Testis (tissue), 3 donors: Measurements from ENCODE around the gene ELF1. TPM values are rescaled to one million over a fixed set of nuclear protein-coding genes. Genes with fewer than 3 reads are reported as not detected.

Experiments
- DNase-seq: peaks from one replicate; pipeline ENCODE4 v3.0.0-alpha.2; 2019
- H3K27ac ChIP-seq, 2 donors: fragments of 200-600 bp; sonication (generic); one replicate each; pipeline ENCODE4 v1.5.1; 2019
- H3K27me3 ChIP-seq: fragments of 200-600 bp; sonication (generic); one replicate; pipeline ENCODE4 v1.5.1; 2019
- H3K36me3 ChIP-seq: fragments of 200-600 bp; sonication (generic); one replicate; pipeline ENCODE4 v1.5.1; 2017; ENCODE audit warnings: low read depth; ENCODE audit errors: missing control alignments
- H3K4me1 ChIP-seq: fragments of 200-600 bp; sonication (generic); one replicate; pipeline ENCODE4 v1.5.1; 2019
- H3K4me3 ChIP-seq, 2 donors: fragments of 200-600 bp; sonication (generic); one replicate each; pipeline ENCODE4 v1.5.1; 2017 to 2019
- H3K9me3 ChIP-seq: fragments of 200-600 bp; sonication (generic); one replicate; pipeline ENCODE4 v1.5.1; 2017
- POLR2A ChIP-seq: fragments of 450-650 bp; IDR thresholded peaks from one replicate; pipeline ENCODE4 v1.6.1; 2017; ENCODE audit warnings: antibody characterized with exemption, mild to moderate bottlenecking, moderate library complexity
- WGBS, 2 donors: methylation state at CpG; one replicate each; pipeline ENCODE4 v1.1.5; 2018; 5-methylcytosine and 5-hydroxymethylcytosine counted together
- intact Hi-C: fragments of 100-400 bp; cut with DNase I; formaldehyde crosslinking; loops from one replicate; pipeline ENCODE4 v1.15.1; 2023; ENCODE audit warnings: low total_unique reads
- polyA plus RNA-seq: library from polyadenylated mRNA; stranded (reverse); fragments of 350-450 nt; fragmentation: Illumina TruSeq; extraction: RNeasy Lipid Tissue Mini Kit (QIAGEN cat#74804); gene quantifications from one replicate; pipeline ENCODE4 v1.2.3, GENCODE V29; 2014; ENCODE audit warnings: low read depth, low replicate concordance; ENCODE audit not compliant: insufficient read depth
- total RNA-seq, 2 donors: library from RNA; depleted of rRNA; stranded (reverse); fragments of >200 nt; gene quantifications; one replicate each; pipeline ENCODE4 v1.2.3, GENCODE V29; 2016
- TF ChIP-seq, protein P1 (sequence below), 3 experiments: fragments of 450-650 bp in 2 of 3; fragments of 200-600 bp in 1 of 3; sonication (generic) in 1 of 3; IDR thresholded peaks; one replicate each; pipeline ENCODE4 v1.5.1; 2016 to 2019; ENCODE audit warnings: antibody characterized with exemption in 3 of 3, mild to moderate bottlenecking in 2 of 3, moderate library complexity in 1 of 3

ELF1 gene
- total and polyA plus RNA-seq, 3 donors from 2014 or later, result 32.8 to 67.5 (median 54.8) TPM

DNA sequence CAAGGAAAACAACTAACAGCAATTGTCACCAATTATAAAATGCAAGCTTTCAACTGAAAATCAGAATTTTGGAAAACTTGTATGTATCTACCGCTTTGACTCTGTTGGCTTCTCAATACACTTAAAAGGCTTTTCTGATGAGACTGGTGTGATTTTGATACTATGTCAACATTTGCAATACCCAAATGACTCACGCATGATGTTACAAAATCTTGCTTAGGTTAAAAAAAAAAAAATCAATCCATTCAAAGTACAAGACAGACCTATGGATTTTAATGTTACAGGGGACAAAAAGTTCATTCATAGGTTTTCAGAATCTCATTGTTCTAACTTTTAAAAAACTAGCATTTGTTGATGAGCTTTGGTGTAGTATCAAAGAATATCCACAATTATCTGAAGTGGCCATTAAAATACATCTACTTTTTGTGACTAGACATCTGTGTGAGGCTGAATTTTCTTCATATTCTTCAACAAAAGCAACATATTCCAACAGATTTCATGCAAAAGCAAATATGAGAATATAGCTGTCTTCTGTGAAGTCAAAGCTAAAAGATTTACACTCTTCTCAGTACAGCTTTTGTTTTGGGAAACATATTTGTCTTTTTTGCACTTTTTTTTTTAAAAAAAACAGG, 10.7 kb downstream of the ELF1 start:
- TF ChIP-seq POLR2A, result no peak
- TF ChIP-seq, protein P1, sequence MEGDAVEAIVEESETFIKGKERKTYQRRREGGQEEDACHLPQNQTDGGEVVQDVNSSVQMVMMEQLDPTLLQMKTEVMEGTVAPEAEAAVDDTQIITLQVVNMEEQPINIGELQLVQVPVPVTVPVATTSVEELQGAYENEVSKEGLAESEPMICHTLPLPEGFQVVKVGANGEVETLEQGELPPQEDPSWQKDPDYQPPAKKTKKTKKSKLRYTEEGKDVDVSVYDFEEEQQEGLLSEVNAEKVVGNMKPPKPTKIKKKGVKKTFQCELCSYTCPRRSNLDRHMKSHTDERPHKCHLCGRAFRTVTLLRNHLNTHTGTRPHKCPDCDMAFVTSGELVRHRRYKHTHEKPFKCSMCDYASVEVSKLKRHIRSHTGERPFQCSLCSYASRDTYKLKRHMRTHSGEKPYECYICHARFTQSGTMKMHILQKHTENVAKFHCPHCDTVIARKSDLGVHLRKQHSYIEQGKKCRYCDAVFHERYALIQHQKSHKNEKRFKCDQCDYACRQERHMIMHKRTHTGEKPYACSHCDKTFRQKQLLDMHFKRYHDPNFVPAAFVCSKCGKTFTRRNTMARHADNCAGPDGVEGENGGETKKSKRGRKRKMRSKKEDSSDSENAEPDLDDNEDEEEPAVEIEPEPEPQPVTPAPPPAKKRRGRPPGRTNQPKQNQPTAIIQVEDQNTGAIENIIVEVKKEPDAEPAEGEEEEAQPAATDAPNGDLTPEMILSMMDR (IDR thresholded peaks at IDR 0.05), result no peak
- no peak for DNase-seq
- intact Hi-C loops, result no loop called here
- WGBS, 2 donors, result 71 to 85% methylated on average over 2 of the region's 2 CpGs
- Histone ChIP-seq H3K27ac (no peak overlapping the region), H3K36me3 (no peaks in the 10 kb centered on the region), H3K4me1 (no peaks in the 10 kb centered on the region), H3K27me3 (no peaks in the 10 kb centered on the region), H3K9me3 (no peaks in the 10 kb centered on the region), H3K4me3 (no peak overlapping the region)

GRCh38 chr13:41007744-41008128, 11.4 kb downstream of the ELF1 start:
- no peak overlapping the region for H3K27ac ChIP-seq
- H3K9me3 ChIP-seq, result no peaks in the 10 kb centered on the region
- WGBS, 2 donors, result 71 to 86% methylated on average over 3 of the region's 3 CpGs
- TF ChIP-seq POLR2A, result no peak
- TF ChIP-seq, protein P1 (IDR thresholded peaks at IDR 0.05), result no peak
- intact Hi-C loops, result no loop called here
- DNase-seq, result no peak
- no peaks in the 10 kb centered on the region for H3K36me3 ChIP-seq
- no peak overlapping the region for H3K4me3 ChIP-seq
- no peaks in the 10 kb centered on the region for H3K27me3 ChIP-seq
- no peaks in the 10 kb centered on the region for H3K4me1 ChIP-seq

DNA sequence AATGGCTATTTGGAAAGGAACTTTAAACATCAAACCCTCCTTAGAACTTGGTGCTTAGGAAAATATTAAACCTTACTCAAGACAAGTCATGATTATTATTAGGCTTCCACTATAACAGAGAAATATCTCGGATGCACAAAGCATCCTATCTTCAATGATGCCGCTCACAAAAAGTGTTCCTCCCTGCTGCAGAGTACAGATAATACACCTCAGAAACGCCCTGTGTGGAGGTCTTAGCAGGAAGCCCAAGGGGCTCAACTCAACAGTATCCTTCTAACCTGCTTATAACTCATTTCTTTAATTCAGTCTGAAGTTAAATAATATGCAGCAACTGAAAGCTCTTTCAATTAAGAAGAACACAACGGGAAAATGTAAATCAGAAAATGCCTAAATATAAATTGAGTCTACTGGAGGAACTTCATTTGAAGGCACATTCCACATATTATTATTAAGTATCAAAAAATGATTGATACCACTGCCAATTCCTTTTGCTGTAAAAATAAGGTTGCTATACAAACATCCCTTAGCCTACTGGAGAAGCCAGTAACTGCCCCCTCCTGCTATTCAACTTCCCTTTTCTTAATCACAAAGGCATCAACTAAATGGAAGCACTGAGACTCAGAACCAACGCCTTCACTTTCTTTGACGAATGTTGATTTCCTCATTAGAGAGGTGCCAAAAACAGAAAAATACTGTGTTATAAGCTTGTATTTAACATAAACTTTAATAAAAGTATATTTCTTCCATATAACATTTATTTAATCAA, 12.0 kb downstream of the ELF1 start:
- no peak for DNase-seq
- Histone ChIP-seq H3K9me3 (no peaks in the 10 kb centered on the region), H3K27ac (no peak overlapping the region), H3K4me1 (no peaks in the 10 kb centered on the region), H3K27me3 (no peaks in the 10 kb centered on the region), H3K36me3 (no peaks in the 10 kb centered on the region), H3K4me3 (no peak overlapping the region)
- whole genome bisulfite sequencing, 2 donors, result 66 to 78% methylated on average over 6 of the region's 6 CpGs
- intact Hi-C loops, result no loop called here
- TF ChIP-seq, protein P1 (IDR thresholded peaks at IDR 0.05), result no peak
- no peak for TF ChIP-seq POLR2A

DNA sequence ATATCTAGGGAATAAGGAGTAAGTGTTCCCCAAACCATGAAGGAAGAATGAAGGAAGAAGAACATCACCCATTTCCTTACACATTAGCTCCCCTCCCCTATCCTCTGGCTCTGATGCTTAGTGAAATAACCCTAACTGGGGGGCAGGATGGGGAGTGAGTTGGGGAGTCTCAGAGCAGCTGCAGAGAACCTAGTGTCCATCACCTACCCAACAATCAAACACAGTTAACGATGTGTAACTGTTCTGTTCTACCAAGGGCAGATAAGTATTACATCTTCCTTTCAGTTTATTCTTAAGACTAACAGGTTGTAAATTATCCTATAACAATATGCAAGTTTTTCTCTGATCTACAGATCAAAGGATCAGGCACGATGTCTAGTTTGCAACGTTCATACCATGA, 12.8 kb downstream of the ELF1 start:
- WGBS, 2 donors, result 53 to 61% methylated on average over 3 of the region's 3 CpGs
- H3K4me1 ChIP-seq, result no peaks in the 10 kb centered on the region
- H3K9me3 ChIP-seq, result no peaks in the 10 kb centered on the region
- H3K36me3 ChIP-seq, result no peaks in the 10 kb centered on the region
- no peaks in the 10 kb centered on the region for H3K27me3 ChIP-seq
- TF ChIP-seq, protein P1 (IDR thresholded peaks at IDR 0.05), result no peak
- TF ChIP-seq POLR2A, result no peak
- intact Hi-C loops, result no loop called here
- H3K27ac ChIP-seq, result no peak overlapping the region
- no peak overlapping the region for H3K4me3 ChIP-seq
- DNase-seq, result no peak
